Stimulated activated CD4-positive, alpha-beta T cell treated with anti-CD3 and anti-CD28 coated beads, TNF-alpha, amount 100 ng/mL, for 1 hour (primary cell): ENCODE data around the gene RPS6KA4.

Experiments
- DNase-seq, 3 donors: peaks; one replicate each; pipeline ENCODE4 v3.0.0-alpha.2; 2020; ENCODE audit warnings: low read depth in 3 of 3, low spot score in 1 of 3

RPS6KA4 gene

DNA sequence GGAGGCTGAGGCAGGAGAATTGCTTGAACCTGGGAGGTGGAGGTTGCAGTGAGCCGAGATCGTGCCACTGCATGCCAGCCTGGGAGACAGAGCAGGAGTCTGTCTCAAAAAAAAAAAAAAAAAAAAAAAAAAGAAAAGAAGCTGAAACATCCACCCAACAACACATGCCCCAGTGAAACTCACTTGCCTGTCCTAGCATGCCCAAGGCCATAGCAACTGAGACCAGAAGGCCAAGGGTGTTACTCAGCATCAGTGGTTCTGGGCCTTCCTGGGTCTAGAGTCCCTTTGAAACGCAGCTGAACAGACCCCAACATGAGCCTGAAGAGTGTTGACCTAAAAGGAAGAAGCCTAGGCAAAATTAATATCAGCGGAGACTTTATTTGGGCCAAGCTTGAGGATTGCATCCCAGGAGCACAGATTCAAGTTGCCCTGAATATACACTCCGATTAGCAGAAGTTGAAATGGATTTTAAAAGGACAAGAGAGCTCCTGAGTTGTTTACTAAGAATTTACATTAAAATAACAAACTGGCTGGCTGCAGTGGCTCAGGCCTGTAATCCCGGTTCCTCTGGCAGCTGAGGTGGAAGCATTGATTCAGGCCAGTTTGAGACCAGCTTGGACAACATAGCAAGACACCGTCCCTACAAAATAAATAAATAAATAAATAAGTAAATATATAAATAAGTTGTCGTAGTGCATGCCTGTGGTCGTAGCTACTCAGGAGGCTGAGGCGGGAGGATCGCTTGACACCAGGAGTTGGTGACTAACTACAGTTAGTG, 34.1 kb upstream of the RPS6KA4 start:
- DNase-seq, result no peak

GRCh38 chr11:64327375-64327774, 31.6 kb upstream of the RPS6KA4 start:
- DNase-seq, result no peak

DNA sequence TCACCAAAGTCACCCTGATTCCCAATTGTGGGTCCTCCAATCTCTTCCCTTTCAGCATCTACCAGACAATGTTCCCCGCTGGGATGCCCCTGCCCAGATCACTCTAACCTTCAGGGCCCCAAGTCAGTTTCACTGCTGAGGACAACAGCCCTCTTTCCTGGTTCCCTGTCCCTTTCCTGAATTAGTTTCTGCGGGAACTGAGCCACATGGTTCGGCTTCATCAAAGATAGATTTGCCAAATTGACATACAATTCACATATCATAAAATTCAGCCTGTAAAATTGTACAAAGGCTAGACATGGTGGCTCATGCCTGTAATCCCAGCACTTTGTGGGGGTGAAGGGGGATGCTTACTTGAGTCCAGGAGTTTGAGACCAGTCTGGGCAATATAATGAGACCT, 31.0 kb upstream of the RPS6KA4 start:
- DNase-seq, result no peak

GRCh38 chr11:64330888-64331287, 28.1 kb upstream of the RPS6KA4 start:
- DNase-seq, result no peak

DNA sequence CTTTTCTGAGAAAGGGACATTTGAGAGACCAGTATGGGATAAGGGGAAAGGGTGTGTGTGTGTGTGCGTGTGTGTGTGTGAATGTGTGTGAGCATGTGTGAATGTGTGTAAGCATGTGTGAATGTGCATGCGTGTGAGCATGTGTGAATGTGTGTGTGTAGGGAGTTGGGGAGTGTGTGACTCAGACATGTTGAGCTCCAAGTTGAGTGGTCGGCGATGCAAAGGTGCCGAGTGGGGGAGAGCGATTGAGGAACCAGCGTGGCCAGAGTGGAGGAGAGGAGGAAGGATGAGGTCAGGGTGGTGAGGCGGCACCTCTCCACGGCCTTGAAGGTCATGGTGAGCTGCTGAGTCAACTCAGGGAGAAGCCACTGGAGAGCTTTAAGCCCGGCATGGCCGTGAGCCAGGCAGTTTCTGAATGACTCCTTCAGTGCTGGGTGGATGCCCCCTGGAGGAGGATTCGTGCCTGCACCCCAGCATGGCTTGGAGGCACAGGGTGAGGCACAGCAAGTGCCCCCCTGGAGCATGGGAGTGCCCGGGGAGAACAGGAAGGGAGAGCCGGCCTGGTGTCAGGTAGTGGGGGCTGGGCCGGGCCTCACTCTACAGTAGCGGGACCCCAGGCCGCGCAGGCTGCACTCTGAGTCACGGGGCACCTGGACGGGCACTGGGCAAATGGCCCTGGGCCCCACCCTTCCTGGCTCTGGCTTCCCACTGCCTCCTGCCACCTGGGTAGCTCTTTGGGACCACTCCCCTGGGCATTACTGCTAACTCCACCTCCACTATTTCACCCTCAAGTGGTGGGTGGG, 27.2 kb upstream of the RPS6KA4 start:
- peak in 2 of 3 donors; percentile 23 to 34 for DNase-seq

GRCh38 chr11:64333556-64333955, 25.4 kb upstream of the RPS6KA4 start:
- DNase-seq, result no peak

- DNase-seq, result no peak
Observed at GRCh38 chr11:64334764-64335735, 23.9 kb upstream of the RPS6KA4 start.

DNA sequence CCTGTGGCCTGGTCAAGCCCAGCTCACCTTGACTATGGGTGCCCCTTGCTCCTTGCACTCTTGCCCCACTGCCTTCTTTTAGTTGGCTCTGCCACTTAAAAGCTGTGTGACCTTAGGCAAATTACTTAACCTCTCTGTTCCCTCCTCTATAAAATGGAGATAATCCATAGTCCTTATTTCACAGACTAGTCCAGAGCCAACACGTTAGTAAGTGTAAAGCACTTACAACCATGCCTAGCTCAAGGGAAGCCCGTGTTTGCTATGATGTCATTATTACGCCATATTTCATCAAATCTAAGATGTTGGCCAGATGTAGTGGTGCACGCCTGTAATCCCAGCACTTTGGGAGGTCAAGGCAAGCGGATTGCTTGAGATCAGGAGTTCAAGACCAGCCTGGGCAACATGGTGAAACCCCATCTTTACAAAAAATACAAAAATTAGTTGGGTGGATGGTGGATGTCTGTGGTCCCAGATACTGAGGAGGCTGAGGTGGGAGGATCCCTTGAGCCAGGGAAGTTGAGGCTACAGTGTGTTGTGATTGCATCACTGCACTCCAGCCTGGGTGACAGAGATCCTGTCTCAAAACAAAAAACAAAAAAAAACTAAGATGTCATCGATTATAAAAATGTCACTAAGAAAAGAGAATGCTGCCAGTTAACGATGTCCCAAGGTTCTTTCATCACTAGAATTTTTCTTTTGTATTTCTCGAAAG, 21.3 kb upstream of the RPS6KA4 start:
- no peak for DNase-seq

DNA sequence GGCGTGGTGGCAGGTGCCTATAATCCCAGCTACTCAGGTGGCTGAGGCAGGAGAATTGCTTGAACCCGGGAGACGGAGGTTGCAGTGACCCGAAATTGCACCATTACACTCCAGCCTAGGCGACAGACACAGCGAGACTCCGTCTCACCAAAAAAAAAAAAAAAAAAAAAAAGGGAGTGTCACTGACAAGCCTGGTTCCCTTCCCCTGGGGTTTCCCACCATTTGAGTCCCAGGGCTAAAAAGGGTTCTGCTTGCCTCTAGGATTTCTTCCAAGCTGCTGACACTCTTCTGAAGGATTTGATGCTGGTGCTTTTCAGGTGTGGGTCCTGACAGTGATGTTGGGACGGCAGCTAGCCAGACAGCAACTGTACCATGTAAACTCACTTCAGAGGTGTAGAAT, 20.2 kb upstream of the RPS6KA4 start:
- DNase-seq, result no peak

DNA sequence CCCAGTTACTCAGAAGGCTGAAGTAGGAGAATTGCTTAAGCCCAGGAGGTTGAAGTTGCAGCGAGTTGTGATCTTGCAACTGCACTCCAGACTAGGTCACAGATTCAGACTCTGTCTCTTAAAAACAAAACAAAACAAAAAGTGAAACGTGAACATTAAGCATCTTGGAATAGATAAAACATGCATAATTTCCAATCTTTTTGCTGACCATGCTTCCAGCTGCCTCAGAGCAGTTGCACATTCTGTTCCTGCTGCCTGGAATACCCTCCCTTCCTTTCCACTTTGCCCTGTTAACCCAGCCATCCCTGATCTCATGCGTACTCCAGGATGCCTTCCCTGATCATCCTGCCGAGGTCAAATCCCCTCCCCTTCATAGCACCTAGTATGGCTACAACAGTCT, 19.7 kb upstream of the RPS6KA4 start:
- no peak for DNase-seq

GRCh38 chr11:64339754-64340408, 19.1 kb upstream of the RPS6KA4 start, which contains the start of gene CCDC88B:
TSS of gene CCDC88B (plus strand) at chr11:64340204. CDS start at chr11:64340267, 63 bp downstream.
- DNase-seq, result peak; percentile 64 to 84 (median 70)

DNA sequence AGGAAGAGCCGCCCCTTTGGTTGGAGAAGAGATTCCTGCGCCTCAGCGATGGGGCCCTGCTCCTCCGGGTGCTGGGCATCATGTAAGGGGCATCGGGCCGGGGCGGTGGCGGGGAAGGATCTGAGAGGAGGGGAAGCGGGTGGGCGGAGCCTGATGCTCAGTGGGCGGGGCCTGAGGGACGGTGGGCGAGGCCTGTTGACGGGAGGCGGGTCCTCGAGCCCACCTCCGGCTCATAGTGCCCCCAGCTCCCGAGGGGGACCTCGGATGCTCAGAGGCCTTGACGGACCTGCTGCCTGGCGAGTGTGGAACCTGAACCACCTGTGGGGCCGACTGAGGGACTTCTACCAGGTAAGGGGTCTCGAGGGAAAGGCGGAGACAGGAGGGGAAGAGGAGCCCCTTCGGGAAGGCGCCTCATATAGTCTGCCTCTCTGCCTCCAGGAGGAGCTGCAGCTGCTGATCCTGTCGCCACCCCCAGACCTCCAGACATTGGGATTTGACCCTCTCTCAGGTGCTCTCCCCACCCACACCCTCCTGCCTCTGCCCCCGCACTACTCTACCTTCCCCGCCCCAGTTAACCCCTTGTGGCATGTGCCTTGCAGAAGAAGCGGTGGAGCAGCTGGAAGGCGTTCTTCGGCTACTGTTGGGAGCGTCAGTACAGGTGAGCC, 18.2 kb upstream of the RPS6KA4 start:
- peak in 2 of 3 donors; percentile 48 to 80 for DNase-seq

DNA sequence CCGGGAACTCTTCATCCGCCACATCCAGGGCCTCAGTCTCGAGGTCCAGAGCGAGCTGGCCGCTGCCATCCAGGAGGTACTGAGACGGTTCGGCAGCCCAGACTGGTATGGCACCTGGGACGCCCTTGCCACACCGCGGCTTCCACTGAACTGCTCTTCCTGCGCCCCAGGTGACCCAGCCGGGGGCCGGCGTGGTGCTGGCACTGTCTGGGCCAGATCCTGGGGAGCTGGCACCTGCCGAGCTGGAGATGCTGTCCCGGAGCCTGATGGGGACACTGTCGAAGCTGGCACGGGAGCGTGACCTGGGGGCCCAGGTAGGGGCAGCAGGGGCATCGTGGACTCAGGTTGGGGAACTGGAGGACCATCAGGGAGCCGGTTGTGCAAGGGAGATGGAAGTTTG, 17.5 kb upstream of the RPS6KA4 start:
- DNase-seq, result no peak

DNA sequence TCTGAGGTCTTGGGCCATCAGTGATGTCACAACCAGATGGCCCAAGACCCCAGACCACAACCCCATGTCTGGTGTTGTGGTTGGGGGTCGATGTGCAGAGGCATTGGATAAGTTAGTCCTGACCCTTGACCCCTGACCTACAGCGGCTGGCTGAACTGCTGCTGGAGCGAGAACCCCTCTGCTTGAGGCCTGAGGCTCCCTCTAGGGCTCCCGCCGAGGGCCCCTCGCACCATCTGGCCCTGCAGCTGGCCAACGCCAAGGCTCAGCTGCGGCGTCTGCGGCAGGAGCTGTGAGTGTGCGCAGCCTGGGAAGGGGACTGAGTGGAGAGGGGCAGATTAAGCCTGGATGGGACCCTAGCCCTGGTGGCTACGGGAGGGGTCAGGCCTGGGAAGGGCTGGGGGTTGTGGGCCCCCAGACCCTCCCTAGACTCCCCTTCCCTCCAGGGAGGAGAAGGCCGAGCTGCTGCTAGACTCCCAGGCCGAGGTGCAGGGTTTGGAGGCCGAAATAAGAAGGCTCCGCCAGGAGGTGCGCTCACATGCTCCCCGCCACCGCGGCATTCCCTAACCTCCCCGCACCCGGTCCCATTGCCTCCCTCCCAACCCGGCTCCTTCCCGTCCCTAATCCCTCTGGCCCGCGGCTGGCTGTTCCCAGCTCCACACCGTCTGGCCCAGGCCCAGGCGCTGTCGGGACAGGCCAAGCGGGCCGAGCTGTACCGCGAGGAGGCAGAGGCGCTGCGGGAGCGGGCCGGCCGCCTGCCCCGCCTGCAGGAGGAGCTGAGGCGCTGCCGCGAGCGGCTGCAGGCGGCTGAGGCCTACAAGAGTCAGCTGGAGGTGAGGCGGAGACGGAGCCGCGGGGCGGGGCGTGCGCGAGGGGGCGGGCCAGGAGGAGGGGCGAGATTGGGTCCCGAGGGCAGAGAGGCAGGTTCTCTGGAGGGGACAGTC, 16.8 kb upstream of the RPS6KA4 start:
- DNase-seq, result peak; percentile 65 to 94 (median 80)

- DNase-seq, result no peak
Observed at GRCh38 chr11:64342869-64343745, 15.9 kb upstream of the RPS6KA4 start.

DNA sequence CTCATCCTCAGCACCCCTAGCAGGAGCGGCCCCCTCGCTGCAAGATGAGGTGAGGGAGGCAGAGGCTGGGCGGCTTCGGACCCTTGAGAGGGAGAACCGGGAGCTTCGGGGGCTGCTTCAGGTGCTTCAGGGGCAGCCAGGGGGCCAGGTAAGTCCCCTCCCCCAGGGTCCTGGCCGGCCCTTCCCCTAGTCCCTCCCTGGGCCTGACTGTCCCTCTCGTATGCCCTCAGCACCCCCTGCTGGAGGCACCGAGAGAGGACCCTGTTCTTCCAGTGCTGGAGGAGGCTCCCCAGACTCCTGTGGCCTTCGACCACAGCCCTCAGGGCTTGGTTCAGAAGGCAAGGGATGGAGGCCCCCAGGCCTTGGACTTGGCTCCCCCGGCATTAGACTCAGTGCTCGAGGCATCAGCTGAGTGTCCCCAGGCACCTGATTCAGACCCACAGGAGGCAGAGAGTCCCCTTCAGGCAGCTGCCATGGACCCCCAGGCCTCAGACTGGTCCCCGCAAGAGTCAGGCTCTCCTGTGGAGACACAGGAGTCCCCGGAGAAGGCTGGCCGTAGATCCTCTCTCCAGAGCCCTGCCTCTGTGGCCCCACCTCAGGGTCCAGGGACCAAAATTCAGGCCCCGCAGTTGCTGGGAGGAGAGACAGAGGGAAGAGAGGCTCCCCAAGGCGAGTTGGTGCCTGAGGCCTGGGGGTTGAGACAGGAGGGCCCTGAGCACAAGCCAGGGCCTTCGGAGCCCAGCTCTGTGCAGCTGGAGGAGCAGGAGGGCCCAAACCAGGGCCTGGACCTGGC, 15.0 kb upstream of the RPS6KA4 start:
- DNase-seq, result no peak

DNA sequence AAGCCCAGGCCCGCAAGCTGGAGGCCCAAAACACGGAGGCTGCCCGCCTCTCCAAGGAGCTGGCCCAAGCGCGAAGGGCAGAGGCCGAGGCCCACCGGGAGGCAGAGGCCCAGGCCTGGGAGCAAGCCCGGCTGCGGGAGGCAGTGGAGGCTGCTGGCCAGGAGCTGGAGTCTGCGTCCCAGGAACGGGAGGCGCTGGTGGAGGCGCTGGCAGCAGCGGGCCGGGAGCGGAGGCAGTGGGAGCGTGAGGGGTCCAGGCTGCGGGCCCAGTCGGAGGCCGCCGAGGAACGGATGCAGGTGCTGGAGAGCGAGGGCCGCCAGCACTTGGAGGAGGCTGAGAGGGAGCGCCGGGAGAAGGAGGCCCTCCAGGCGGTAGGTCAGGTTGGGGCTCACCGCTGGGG, 14.2 kb upstream of the RPS6KA4 start:
- no peak for DNase-seq
